Osteocyte (in vitro differentiated cells): Measurements from ENCODE around the gene CUBN. TPM values are rescaled to one million over a fixed set of nuclear protein-coding genes. Genes with fewer than 3 reads are reported as not detected.
A peak's percentile ranks its signal among the peaks of the same experiment; 100 is the strongest.

Source experiments
- DNase-seq: peaks from one replicate; pipeline ENCODE4 v3.0.0; 2021; ENCODE audit warnings: mixed read lengths; ENCODE audit not compliant: unreplicated experiment; ENCODE audit errors: extremely low spot score
- H3K27ac Mint-ChIP-seq: one replicate; pipeline ENCODE4 v1.8.0; 2021; ENCODE audit warnings: mild to moderate bottlenecking, mixed read lengths; ENCODE audit not compliant: unreplicated experiment
- H3K27me3 Mint-ChIP-seq: one replicate; pipeline ENCODE4 v1.8.0; 2021; ENCODE audit warnings: mixed read lengths; ENCODE audit not compliant: unreplicated experiment
- H3K36me3 Mint-ChIP-seq: one replicate; pipeline ENCODE4 v1.8.0; 2021; ENCODE audit warnings: mixed read lengths; ENCODE audit not compliant: unreplicated experiment
- H3K4me1 Mint-ChIP-seq: one replicate; pipeline ENCODE4 v1.8.0; 2021; ENCODE audit warnings: mixed read lengths; ENCODE audit not compliant: unreplicated experiment
- H3K4me3 Mint-ChIP-seq: one replicate; pipeline ENCODE4 v1.8.0; 2021; ENCODE audit warnings: mild to moderate bottlenecking, moderate library complexity, mixed read lengths; ENCODE audit not compliant: unreplicated experiment
- H3K9me3 Mint-ChIP-seq: one replicate; pipeline ENCODE4 v1.8.0; 2021; ENCODE audit warnings: mixed read lengths; ENCODE audit not compliant: unreplicated experiment
- total RNA-seq: library from RNA; stranded (reverse); gene quantifications from 2 replicates; pipeline ENCODE4 v1.2.1, GENCODE V29; 2021
- TF ChIP-seq, protein P1 (sequence below): fragments of 200-600 bp; sonication (generic); IDR thresholded peaks from 2 replicates; pipeline ENCODE4 v1.5.0; 2021; ENCODE audit warnings: antibody characterized with exemption, mild to moderate bottlenecking, moderate library complexity

CUBN gene
- total RNA-seq, 1 donor from 2014 or later: 1.4 TPM

DNA sequence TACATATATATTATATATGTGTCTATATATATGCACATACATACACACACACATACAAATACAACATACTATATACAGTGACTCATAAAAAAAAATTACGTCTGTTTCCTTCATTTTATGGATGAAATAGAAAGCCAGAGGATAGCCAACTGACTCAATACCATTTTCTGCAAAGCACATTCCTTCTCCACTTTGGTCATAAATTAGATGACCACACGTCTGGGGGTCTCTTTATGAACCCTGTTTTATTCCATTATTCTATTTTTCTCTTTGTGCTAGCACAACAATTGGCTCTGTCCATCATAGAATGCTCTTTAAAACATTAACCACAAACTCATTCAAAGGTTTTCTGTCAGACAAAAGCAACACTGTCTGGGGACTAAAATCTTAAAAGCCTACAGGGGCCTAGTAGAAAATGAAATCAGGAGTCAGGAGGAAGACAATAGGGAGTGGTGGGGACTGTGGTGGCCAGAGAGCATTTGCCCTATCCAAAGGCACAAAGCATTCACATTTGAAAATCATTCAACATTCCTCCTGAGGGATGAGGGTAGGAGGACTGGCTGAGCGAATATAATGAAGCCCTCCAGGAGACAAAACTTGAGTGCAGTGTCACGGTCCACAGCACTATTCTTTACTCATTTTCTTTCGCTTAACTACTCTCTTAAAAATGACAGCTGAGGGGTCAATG is 4.3 kb downstream of the CUBN start:
- DNase-seq: no peak
- no peak overlapping the region for H3K4me3 Mint-ChIP-seq
- H3K36me3 Mint-ChIP-seq: peaks cover 2% of the 10 kb centered on the region
- H3K4me1 Mint-ChIP-seq: peaks cover 15% of the 10 kb centered on the region
- TF ChIP-seq, protein P1, sequence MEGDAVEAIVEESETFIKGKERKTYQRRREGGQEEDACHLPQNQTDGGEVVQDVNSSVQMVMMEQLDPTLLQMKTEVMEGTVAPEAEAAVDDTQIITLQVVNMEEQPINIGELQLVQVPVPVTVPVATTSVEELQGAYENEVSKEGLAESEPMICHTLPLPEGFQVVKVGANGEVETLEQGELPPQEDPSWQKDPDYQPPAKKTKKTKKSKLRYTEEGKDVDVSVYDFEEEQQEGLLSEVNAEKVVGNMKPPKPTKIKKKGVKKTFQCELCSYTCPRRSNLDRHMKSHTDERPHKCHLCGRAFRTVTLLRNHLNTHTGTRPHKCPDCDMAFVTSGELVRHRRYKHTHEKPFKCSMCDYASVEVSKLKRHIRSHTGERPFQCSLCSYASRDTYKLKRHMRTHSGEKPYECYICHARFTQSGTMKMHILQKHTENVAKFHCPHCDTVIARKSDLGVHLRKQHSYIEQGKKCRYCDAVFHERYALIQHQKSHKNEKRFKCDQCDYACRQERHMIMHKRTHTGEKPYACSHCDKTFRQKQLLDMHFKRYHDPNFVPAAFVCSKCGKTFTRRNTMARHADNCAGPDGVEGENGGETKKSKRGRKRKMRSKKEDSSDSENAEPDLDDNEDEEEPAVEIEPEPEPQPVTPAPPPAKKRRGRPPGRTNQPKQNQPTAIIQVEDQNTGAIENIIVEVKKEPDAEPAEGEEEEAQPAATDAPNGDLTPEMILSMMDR: no peak
- no peak overlapping the region for H3K27ac Mint-ChIP-seq
- no peaks in the 10 kb centered on the region for H3K27me3 Mint-ChIP-seq
- no peaks in the 10 kb centered on the region for H3K9me3 Mint-ChIP-seq

DNA sequence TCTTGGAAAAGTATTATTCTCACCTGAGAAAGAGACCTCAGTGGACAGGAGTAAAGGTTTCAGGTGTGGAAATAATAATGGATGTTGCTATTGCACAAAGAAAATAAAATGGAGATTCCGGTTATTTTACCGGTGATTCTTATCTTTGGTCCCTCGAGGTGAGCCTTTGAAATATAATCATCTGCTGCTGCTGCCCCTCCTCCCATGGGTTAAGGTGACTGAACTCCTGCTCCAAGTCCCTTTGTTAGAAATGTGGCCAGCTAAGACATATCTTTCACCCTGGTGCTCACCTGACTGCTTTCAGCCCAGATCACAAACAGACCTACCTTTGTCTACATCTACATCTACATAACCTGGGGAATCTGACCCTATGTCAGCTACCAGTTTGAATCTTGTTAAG is 5.7 kb downstream of the CUBN start:
- DNase-seq: no peak
- H3K9me3 Mint-ChIP-seq: no peaks in the 10 kb centered on the region
- H3K27me3 Mint-ChIP-seq: no peaks in the 10 kb centered on the region
- no peak overlapping the region for H3K27ac Mint-ChIP-seq
- H3K4me1 Mint-ChIP-seq: peaks cover 15% of the 10 kb centered on the region
- TF ChIP-seq, protein P1: no peak
- H3K4me3 Mint-ChIP-seq: no peak overlapping the region
- peaks cover 2% of the 10 kb centered on the region for H3K36me3 Mint-ChIP-seq

DNA sequence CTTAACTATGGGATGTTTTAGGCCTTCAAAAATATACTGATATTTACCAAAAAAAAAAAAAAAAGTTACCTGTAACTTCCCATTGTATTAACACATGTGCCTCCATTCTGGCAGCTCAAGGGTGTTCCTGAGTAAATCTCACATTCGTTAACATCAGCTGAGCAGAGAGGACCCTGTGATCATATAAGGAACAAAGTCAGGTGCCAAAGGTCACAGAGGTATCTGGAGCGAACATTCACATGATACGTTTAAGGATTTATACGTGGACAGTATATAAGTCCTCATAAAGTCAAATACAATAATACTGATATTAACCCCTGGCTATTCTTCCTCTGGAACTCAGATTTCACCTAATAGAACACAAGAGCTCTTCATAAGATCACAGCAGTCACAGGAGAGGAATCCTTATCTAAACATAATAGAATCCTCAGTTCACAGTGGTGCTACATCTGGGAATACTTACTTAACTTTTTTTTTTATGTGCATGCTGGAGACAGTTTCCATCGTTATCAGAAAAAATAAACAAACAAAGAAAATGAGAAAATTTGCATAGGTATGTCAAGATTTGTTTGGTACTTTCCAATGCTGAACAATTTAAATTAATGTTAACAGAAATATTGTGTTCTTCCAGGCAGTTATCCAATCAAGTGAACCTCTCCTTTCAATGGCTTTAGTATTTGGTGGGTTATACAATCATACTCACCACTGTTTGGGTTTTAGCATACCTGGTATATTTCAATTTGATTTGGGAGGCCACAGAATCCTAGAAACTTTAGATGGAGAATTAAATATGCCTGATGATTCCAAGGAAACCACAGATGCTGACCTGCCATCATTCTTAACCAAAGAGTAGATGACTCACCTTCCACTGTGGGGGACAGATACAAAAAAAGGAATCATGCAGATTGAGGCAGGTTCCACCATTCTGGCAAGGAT is 6.6 kb downstream of the CUBN start:
- DNase-seq: no peak
- H3K4me1 Mint-ChIP-seq: peaks cover 15% of the 10 kb centered on the region

DNA sequence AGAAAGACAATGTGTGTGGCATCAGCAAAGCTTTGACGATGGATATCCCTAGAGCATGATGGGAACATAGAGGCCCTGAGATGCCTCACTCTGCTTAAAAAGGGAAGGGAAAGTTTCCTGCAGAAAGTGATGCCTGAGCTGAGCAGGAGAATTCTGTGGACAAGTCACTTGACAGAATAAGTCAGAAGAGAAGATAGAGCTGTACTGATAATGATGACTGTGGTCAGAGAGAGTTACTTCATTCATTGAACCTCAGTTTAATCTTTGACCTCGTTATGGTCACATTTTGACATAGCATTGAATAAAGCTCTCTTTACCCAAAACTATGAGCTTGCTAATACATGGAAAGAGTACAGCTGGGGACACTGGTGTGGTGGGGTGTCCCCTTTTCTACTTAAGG is 7.6 kb downstream of the CUBN start:
- Mint-ChIP-seq H3K9me3 (no peaks in the 10 kb centered on the region), H3K4me3 (no peak overlapping the region), H3K36me3 (peaks cover 2% of the 10 kb centered on the region), H3K27ac (no peak overlapping the region), H3K4me1 (peaks cover 15% of the 10 kb centered on the region), H3K27me3 (no peaks in the 10 kb centered on the region)
- DNase-seq: no peak
- TF ChIP-seq, protein P1: no peak

More for the DNA sequence above, 6.6 kb downstream of the CUBN start:
- Mint-ChIP-seq H3K9me3 (no peaks in the 10 kb centered on the region), H3K36me3 (peaks cover 2% of the 10 kb centered on the region), H3K27me3 (no peaks in the 10 kb centered on the region), H3K27ac (peak overlapping the region; percentile 39), H3K4me3 (no peak overlapping the region)
- TF ChIP-seq, protein P1: no peak

DNA sequence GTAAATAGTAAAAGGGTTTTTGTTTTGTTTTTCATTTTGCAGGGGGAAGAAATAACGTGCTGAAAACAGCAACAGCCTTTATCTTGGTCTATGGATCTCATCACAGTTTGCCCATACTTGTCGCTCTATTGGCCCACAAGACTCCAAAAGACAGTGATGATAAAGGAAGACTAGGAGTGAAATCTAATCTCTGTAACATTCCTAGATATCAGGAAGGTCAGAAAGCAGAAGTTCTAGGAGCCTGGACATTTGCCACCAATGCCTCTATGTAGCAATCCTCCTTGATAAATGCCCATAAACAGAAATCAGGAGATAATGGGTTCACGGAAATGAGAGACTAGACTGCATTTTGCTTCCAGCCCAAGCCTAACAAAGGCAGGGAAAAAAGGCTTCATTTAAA is 8.9 kb downstream of the CUBN start:
- Mint-ChIP-seq H3K27ac (no peak overlapping the region), H3K36me3 (peaks cover 2% of the 10 kb centered on the region), H3K9me3 (no peaks in the 10 kb centered on the region), H3K4me3 (no peak overlapping the region), H3K27me3 (no peaks in the 10 kb centered on the region), H3K4me1 (peaks cover 15% of the 10 kb centered on the region)
- TF ChIP-seq, protein P1: no peak
- no peak for DNase-seq
